HG02943 (cell line): Measurements from ENCODE around the gene CEP41.

Experiments
- ATAC-seq: cut with Tn5 transposase; IDR thresholded peaks from one replicate; pipeline ENCODE4 v1.9.1; 2021; ENCODE audit warnings: mild to moderate bottlenecking, low read depth, moderate library complexity; ENCODE audit not compliant: unreplicated experiment

CEP41 gene

DNA sequence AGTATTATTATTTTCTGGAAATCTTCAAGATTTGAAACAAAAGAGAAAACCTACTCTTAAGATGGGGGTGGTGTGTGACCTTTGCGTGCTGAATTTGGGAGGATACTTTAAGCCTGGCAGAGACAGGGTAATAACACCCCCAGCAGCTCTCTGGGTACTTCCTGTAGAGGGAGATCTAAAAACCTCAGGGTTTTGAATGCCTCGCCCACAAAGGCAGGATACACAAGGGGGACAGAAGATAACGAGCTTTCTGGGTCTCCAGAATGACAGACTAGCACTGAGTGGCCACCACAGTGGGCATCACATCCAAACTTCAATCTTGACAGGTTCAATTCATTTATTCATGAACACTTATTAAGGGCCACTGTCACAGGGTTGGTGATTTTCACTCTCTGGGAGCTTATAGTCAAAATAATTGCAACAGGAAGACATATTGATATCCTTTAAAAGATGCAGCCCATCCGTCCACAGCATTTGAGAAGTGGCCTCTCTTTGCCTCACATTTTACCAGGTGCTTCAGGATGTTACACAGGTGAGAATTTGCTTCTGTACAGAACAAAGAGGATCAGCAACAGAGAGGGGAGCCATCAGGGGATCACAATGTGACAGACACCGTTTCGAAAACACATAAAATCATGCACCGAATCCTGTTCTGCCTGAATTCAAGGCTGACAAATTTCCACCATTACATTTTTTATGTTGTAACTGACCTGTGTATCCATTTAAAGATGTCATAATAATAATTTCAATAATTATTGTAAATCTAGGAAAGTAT is 46.2 kb downstream of the CEP41 start:
- no peak for ATAC-seq

- ATAC-seq: no peak
Observed at GRCh38 chr7:130393841-130394411, 46.9 kb downstream of the CEP41 start.

DNA sequence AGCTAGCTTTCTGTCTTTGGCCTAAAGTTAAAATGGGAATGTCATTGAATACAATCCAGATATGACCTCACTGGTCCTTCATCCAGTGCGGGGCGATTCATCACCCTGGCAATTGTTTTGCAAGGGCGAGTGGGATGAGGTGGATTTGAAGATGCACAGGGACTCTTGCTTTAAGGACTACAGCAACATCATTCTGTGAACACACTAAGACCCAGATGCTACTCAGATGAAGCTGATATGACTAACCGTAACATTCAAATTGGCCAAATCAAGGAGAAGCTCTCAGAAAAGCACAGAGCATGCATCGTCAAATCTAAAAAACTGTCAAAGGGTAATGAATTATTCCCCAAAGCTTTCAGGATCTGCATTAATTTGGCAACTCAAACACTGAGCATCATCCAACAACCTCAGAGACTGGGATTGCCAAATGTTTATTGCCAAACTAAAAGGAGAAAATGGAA is 47.7 kb downstream of the CEP41 start:
- no peak for ATAC-seq

- ATAC-seq: no peak
Observed at GRCh38 chr7:130390486-130390885, 50.3 kb downstream of the CEP41 start.

GRCh38 chr7:130388671-130389070 is 52.1 kb downstream of the CEP41 start:
- no peak for ATAC-seq

- no peak for ATAC-seq
Observed at GRCh38 chr7:130387628-130388403, 53.0 kb downstream of the CEP41 start.

DNA sequence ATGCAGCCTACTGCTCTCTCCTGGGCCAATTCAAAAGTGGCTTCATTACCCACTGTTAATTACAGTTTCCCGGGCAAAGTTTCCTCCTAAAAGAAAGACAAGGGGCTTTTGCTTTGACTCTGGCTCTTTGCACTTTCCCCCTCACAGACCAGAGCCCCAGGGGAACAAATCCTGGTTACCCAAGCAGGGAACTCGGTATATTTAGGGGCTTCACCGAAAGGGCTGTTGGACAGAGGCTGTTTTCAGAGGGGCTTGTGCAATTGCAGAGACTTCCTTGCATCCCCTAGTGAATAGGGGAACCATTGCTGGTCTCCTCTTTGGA is 53.5 kb downstream of the CEP41 start:
- no peak for ATAC-seq

GRCh38 chr7:130386876-130387275 is 53.9 kb downstream of the CEP41 start:
- no peak for ATAC-seq

DNA sequence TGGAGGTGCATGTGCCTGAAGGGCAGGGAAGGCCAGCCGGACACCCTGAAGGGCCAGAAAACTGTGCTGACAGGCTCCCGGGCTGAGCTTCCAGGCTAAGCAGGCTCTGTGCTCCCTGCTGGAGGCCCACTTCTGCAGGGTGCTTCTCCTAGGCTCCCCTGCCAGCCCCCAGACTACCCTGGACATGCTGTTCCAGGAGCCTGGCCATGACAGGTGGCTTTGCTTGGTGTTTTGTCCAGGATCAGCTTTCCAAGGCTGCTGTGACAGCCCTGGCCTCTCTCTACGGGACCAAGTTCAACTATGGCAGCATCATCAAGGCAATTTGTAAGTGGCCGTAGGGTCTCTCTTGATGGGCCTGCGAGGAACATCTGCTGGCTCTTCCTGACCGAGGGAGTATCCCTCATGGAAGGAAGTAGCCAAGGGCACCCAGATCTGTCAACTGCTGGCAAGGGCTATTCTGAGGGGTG is 55.2 kb downstream of the CEP41 start:
- ATAC-seq: no peak

GRCh38 chr7:130384841-130385599 is 55.8 kb downstream of the CEP41 start:
- no peak for ATAC-seq

DNA sequence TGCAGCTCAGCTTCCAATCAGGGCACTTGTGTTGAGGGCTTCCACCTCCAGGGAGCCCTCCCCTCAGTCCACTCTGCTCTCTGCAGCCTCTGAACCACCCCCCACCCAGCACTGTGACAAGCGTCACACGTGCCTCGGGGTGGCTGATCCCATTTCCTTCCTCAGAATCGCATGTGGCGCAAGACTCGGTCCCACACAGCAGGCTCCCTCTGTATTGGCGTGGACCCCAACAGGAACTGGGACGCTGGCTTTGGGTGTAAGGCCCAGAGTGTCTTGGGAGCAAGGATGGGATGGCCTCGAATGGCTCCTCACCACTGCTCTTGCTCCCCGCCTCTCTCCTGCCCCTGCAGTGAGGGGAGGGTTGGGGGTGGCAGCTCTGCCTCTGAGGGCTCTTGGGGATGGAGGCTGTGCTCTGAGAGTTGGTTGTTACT is 56.4 kb downstream of the CEP41 start:
- ATAC-seq: no peak

DNA sequence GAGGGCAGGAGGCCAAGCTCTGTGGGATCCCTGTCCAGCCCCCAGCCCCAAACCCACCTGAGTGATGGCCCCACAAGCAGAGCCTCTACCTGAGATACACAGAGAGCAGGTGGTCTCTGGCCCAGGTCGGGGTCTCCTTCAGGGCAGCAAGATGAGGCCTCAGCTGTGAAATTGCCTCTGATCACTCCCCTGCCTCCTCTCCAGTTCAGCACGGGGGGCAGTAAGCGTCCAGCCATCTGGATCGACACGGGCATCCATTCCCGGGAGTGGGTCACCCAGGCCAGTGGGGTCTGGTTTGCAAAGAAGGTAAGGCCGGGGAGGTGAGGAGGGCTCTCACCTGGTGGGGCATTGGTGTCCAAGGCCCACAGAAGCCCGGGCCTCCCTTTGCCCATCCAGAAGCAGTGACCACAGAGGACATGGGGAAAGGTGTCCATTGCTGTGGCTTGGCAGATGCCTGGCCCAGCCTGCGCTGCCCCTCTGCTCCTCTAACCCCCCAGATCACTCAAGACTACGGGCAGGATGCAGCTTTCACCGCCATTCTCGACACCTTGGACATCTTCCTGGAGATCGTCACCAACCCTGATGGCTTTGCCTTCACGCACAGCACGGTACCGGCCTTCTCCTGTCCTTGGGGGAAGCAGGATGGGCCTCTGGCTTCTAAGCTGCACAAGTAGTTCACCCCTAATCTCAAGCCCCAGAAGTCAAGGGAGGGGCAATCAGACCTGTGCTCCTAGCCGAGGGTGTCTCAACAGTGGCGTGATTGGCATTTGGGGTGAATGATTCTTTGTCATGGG is 57.4 kb downstream of the CEP41 start:
- ATAC-seq: no peak

DNA sequence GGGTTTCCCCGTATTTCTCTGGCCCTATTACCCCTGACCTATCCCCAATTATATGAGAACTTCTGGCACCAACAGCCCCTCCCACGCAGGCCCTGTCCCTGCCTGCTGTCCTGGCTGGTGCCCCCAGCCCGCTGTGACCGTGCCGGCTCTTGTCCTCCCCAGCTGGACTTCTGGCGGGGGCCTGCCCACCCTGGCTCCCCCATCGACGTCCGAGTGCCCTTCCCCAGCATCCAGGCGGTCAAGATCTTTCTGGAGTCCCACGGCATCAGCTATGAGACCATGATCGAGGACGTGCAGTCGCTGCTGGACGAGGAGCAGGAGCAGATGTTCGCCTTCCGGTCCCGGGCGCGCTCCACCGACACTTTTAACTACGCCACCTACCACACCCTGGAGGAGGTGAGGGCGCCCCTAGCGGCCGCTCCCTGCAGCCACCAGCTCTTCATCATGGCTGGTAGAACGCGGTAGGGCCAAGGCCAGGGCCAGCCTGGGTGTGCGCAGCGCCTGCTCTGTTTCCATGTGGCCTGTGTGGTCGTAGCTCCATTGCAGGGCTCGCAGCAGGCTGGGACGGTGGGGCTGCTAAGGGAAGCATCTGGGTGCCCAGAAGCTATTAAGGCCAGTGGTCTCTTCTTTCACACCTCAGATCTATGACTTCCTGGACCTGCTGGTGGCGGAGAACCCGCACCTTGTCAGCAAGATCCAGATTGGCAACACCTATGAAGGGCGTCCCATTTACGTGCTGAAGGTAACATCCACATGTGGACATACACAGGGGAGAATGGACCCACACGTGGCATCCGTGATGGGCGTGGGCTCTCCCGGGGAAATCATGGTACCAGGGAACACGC is 59.1 kb downstream of the CEP41 start:
- ATAC-seq: no peak

- ATAC-seq: no peak
Observed at GRCh38 chr7:130380861-130381455, 59.9 kb downstream of the CEP41 start.

DNA sequence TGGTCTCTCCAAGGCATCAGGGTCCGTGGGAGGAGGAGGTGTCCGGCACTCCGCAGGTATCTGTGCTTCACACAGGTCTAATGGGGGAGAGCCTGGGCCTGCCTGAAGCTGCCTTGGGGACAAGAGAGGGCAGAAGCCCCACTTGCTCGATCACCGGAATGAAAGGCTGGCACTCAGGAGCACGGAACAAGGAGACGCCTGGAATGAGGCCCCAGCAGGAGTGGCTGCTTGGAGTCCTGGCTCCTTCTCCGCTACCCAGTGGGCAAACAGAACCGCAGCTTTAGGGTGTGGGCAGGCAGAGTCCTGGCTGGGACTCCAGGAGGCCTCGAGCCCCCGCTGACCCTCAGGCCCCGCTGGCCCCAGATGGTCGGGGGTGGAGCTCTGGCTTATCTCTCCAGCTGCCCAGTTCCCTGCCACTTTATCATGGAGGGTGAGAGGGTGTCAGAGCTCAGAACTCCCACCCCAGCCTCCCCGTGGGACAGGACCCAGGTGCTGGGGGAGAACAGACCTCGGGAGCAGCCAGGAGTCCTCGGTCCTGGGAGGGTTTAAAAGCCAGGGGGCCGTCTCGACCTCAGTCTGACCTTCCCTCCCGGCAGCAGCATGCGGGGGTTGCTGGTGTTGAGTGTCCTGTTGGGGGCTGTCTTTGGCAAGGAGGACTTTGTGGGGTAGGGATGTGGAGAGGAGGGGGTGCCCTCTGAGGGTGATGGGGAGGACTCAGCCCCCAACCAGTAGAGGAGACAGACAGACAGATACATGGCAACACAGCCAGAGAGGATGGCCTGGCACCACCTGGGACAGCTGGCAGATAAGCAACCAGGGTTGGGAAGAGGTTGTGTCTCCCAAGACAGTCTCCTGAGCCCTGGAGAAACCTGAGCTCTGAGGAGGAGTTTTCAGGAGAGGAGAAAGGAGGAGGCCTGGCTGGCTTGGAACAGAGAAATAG is 60.6 kb downstream of the CEP41 start, which contains the start of gene CPA1:
TSS of gene CPA1 (plus strand) at position 574 of the 940 bp plus-strand sequence. CDS start at position 601, 27 bp downstream.
- ATAC-seq: no peak

DNA sequence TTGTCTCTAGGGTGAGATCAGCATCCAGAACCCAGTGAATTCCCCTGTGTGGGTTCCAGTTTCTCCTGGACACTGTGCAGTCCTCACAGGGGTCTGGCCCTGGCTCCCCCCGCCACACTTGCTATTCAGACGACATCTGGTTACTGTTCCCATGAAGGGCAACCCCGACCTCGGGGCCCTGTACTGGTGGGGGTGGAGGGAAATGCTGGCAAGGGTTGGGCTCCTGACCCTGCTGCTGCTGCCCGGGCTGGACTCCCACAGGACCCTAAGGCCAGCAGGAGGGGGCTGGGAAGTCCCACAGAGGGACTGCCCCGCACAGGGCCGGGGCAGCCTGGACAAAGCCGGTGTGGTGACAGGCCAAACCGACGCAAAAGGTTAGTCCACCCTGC is 61.3 kb downstream of the CEP41 start:
- no peak for ATAC-seq

DNA sequence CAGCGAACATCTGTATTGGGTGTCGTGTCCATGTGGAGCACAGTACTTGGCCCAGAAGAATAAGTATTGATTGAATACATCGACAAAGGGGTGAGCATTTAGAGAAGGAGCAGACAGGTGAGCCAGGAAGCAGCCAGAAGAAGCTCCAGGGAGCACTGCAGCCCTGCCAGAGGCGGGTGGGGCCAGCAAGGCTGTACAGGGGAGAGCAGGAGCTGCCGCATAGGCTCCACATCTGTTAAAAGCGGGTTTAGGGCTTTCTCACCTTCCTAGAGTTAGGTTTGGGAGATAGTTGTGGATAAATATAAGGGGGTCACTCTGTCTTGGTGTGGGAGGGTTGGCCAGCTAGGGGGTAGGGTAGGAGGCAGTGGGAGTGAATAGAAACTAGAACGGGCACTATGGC is 61.8 kb downstream of the CEP41 start:
- no peak for ATAC-seq
